Stimulated activated CD8-positive, alpha-beta memory T cell treated with anti-CD3 and anti-CD28 coated beads, Interleukin-15, amount 100 ng/mL, for 4 hours (primary cell): Measurements from ENCODE around the gene RANGRF.
A peak's percentile ranks its signal among the peaks of the same experiment; 100 is the strongest.

Experiments
- DNase-seq, 2 donors: peaks; one replicate each; pipeline ENCODE4 v3.0.0-alpha.2; 2020; ENCODE audit warnings: low read depth in 2 of 2

RANGRF gene

DNA sequence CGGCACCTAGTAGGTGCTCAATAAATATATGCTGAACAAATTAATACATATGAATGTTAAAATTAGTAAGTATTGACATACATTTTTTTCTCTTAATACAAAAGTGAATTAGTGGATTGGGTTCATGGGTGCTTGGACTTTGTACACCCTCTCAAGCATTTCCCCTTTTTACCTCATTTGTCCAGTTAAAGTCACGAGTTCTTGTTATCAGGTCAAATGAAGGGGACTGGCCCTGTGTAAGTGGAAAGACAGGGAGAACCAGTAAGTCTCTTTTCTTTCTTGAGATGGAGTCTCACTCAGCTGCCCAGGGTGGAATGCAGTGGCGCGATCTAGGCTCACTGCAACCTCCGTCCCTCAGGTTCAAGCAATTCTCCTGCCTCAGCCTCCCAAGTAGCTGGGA, 13.7 kb upstream of the RANGRF start:
- DNase-seq = no peak

DNA sequence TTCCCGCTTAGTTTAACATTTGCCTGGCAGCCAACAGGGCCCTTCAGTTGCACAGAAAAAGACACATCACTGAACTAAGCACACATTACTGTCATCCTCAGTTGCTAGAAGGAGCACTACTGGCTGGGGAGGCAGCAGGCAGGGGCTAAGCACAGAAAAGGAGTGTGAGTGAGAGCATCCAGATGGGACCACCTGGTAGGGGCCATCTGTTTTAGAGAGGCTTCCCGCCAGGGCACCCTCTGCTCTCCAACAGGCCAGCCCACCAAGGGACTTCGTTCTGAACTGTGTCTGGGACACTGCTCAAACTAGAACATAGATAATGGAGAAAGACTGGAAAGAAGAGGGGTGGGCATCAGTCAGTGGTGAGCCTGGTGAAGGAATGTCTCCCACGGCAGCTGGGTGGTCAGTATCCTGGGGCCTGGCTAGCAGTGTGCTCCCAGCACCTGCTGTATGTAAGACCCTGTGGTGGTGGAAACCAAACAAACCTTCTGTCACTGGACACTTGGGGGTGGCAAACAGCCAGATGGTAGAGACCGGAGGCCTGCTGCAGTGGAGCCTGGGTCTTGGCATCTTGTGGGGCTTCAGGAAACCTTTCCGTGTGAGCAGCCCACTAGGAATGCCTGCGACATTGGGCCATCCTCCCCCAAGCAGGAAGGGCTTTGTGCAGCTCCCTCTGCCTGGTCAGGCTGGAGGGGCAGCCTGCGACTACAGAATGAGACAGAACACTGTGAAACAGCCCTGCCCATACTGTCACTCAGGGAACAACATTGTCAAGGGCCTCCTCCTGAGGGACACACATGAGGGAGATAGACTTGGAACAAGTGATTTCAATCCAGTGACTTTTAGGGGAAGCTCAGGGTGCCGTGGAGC, 12.8 kb upstream of the RANGRF start:
- no peak for DNase-seq

DNA sequence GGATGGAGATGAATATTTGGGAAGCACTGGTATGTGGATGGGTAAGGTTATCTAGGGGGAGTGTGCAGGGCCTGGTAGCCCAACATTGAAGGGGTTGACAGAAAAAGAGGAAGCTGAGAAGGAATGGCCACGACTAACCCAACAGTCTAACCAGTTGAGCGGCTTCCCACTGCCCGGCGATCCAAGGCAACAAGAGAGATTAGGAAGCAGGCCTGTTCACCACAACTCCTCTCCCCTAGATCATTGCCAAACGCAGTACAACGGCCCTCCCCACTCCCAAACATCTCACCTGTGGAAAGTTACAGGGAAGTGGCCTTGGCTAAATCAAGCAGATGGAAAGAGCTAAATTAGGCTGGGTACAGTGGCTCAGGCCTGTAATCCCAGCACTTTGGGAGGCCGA, 11.2 kb upstream of the RANGRF start:
- DNase-seq = no peak

DNA sequence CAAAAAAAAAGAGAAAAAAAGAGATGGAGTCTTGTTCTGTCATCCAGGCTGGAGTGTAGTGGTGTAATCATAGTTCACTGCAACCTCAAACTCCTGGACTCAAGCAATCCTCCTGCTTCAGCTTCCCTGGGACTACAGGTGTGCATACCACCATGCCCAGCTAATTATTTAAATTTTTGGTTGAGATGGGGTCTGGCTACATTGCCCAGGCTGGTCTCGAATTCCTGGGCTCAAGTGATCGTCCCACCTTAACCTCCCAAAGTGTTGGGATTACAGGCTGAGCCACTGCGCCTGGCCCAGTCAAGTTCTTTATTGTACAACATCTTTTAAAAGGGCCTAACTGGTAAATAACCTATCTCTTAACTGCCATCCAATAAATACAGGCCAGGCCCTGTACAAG, 6.1 kb upstream of the RANGRF start:
- no peak for DNase-seq

DNA sequence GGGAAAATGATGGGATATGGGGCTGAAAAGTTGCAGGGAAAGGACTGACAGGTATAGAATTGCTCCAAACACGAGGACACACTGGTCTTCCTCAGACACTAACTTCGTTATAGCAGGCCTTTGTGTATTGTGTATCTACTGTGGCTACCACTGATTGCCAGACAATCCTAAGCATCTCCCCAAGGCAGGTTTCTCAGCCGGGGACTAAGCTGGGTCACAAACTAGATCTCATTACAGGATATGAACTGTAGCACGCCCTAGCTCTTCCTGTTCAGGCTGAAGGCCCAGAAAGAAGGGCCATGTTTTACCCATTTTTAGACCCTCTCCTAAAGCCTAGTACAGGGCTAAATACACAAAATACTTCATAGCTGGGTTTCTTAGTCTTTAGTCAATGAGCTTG, 5.1 kb upstream of the RANGRF start:
- no peak for DNase-seq

DNA sequence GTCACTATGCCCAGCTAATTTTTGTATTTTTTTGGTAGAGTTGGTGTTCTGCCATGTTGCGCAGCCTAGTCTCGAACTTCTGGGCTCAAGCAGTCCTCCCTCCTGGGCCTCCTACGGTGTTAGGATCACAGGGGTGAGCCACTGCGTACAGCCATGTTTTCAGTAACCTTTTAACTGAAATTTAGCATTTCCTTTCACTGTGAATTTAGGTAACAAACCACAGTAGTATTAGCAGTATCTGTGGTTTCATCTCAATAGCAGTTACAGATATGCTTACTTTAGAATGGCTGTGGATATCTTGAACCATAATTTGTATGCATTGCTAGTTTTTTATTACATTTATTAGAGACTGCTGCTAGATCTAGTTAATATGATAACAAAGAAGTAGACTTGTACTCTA, 4.3 kb upstream of the RANGRF start:
- DNase-seq = no peak

DNA sequence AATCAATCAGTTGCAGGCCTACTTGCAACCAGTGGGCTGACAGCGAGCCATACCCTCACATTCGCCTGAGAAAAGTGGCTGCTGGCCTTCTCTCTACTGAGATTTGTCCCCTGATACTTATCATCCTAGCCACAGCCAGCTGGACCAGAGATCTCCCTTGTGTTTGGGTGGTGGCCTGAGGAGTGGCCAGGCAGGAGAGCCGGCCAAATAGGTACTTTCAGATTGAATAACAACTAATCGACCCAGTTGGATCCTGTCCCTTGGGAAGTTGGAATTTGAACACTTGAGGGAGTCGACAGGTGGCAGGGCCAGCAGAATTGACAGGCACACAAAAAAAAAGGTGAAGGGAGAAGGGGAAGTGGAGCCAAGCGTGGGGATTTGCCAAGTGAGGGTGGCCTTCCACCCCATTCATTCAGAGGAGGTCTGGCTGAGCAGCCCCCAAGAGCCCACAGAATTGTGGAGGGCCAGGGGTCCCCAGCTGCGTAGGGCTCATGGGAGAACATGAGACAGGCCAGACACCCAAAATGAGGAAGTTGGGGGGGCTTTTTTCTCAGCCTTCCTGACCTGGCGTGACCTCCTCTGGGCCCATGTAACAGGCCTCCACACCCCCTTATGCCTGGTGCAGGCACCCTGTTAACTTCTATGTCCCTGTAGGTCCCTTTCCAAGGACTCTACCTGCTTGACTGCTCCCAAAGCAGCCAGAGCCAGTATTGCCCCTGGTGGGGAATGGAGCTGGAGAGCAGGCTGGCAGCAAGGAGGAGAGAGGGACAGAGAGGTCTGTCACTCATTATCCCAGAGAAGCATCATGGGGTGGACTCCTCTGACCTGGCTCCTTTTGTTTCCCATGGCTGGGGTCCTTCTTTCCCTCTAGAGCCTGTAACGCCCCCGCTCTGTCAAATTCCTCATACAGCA, 2.9 kb upstream of the RANGRF start:
- DNase-seq = no peak

DNA sequence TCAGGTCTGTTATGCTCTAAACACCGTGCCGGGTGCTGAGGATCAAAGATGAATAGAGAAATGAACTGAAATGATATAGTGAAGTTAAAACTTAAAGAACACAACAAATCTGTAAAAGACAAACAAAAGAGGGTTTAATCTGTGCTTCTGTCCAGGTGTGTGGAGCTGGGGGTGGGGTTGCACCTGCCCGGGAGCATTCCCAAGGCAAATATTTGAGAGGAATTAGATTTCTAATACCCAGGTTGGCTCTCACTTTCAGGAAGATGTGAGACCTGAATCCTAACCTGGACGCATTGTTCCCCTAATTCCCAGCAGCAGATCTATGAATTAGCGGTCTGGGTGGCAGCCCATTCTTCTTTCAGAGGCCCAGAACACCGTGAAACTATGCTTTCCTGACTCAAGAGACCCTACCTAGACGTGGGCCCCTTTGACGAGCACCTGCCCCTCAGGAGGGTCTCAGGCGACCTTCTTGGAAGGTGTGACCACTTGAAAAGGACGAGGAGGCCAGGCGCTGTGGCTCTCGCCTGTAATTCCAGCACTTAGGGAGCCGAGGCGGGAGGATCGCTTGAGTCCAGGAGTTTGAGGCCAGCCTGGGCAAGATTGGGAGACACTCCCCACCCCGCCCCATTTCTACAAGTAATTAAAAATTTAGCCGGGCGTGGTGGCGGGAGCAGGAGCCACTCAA, 677 bp upstream of the RANGRF start:
- no peak for DNase-seq

DNA sequence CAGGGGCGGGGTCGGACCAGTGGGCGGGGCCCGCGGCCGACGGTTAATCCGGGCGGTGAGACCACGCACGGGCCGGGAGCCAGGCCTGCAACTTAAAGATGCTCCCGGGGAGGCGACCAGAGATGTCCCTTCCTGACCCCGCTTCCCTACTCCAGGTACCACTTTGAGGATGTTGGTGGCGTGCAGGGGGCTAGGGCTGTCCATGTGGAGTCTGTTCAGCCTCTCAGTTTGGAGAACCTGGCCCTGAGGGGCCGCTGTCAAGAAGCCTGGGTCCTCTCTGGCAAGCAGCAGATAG, 580 bp downstream of the RANGRF start:
- no peak for DNase-seq

DNA sequence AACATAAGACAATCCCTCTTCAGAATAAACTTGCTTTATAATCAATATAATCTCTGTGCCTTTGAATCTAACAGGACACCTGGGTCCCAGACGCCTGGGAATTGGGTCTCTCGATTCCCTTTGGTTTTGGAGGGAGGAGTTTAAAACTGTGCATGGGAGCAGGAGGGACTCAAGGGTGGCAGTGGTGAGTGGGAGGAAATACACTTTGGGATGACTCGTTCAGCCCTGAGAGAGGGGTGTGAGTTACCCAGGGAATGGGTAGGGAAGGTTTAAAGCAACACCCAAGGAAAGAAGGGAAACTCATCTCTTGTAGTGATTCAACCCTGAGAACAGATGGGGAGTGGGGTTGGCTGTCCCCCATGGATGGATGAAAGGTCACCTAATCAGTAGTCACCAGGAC, 1.6 kb downstream of the RANGRF start:
- DNase-seq = no peak

DNA sequence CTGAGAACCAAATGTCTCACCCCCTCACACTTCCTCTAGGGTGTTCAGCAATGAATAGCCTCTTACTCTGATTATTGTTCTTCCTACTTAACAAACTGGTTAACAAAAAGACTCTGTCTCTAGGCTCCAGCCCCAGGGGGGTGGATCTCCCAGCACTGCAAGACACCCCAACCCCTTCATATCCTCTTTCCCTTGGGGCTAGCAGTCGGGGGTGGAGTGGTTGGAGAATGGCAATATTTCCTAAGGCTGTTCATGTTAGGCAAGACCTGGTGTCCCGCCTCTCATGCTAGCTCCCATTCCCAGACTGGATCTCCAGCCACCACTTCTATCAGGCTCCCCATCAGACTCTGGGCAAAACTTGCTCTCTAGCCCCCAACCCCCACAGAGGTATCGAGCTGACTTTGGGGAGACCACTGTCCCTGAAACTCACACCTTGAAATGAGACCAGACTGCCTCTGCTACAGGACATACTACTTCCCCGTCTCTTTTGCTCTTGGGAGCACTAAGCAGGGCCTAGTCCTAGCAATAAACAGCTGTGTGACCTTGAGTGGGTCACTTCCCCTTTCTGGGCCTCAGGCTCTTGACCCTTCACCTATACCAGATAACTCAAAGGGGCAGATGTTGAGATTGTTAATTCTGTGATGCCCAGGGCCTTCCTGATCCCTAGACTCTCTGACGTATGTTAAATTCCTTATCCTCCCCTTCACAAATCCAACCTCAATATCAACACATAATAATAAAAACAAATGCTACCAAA, 4.3 kb downstream of the RANGRF start:
- no peak for DNase-seq

DNA sequence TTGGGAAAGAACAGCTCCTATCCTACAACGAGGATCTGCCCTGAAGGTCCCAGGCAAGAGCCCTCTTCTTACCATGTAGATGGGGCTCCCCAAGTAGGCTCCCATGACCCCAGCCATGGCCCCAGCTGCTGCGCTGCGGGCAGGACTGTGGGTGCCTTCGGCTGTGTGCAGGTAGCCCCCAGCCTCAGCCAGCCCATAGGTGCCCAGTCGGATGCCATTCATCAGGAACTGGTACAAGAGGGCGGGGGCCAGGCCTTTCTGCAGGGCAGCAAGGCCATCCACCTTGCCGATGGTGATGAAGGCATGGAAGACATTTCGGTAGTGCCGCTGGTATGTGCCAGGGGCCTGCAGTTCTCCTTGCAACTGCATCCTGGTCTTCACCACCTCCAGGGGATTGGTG, 5.9 kb downstream of the RANGRF start:
- no peak for DNase-seq

DNA sequence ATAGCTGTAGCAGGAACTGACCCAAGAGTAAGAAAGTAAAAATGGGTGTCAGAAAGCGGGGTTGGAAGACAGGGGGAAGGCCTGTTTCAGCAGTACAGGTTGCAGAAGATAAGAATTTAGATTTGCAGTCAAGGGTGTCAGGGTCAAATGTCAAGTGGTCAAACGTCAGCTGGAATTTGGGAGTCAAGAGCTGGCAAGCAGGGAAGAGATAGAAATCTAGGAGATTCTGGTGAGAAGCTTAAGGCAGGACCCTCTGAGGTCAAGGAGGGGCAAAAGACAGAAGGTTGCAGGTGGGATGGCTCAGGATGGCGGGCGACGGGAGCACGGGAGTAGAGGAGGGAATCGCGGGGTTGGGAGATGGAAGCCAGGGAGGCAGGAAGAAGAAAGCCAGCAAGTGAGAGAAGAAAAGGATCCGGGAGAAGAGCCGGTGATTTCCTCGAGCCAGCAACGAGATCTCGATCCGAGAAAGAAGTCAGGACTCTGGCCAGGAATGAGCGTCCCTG, 6.4 kb downstream of the RANGRF start:
- no peak for DNase-seq

DNA sequence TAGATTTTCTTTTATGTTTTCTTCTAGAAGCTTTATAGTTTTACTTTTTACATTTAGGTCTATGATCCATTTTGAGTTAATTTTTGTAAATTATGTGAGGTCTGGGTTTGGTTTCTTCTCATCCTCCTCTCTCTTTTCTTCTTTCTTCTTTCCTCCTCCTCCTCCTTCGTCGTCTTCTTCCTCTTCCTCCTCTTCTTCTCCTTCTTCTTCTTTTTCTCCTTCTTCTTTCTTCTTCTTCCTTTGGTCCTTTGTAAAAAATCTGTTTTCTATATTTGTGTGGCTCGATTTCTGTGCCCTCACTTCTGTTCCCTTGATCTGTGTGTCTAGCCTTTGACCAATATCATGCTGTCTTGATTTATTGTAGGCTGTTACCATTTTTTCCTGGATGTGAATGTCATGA, 11.8 kb downstream of the RANGRF start:
- no peak for DNase-seq

DNA sequence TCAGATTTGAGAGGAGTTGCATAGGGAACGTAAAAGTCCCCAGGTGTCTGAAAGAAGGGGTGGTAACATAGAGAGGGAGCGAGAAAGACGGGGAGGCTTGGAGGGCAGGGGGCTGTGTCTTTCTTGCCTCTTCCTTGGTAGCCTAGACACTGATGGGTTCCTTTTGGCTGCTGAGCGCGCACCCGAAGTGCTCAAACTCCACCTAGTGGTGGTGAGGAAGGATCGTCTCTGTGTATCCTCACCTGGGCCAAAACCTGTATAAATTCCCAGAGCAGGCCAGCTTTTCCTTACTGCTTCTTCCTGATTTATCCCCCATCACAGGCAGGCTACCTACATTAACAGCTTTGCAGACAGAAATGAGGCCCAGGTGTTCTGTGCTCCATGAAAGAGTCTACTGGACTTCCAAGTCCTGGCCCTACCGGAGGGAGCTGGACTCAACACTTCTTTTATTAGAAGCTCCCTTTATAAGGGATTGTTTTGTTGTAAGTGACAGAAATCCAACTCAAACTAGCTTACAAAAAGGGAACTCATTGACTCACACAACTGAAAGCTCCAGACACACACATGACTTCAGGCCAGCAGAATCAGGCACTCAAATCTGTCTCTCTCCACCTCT, 12.3 kb downstream of the RANGRF start:
- peak; percentile 24 to 25 for DNase-seq

DNA sequence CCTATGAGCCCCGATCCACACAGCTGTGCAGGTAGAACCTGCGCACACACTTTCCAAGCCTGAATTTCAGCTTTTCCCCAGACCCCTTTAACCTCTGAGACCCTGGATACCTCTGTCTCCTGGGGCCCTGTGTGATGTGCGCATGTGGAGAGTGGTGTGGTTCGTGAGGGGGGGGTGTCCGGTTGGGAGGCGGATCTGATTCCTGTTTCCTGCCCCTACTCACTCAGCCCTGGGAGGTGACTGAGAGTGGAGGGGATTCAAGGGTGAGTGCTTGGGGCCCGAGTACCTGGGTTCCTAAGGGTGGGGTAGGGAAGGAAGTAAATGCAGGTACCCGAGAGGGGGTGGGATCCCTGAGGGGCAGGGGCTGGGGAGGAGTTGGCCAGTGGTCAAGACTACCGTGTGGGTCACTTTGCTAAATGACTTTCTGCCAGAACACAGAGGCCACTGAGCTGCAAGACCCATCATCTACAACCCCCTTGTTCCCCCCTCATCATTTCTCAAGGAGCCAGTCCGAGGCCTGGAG, 22.2 kb downstream of the RANGRF start:
- DNase-seq = no peak

DNA sequence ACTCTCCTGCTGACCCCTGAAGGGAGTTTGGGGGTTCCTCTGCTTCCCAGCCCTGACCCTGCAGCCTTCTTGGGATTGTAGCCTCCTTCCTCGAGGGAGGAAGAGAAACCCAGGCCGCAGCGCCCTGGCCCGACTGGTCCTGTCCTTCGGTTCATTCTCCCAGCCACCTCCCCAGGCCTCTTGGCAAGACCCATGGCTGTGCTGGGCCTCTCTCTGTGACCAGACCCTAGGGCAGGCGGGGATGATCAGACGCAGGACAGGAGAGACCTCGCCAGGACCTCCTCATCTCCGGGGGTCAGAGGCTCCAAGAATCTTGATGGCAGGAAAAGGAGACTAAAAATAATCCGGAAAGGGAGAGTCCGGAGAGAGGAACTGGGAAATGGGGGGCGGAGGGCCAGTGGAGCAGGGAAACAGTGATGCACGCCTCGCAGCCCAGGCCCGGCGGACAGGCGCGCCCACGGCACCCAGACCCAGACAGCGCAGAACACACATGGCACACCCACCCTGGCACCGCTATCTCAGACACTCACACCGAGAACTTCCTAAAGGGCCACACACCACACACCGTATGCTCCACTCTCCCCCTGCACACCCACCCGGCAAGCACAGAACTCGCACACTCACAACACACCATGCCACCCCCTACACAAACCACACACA, 22.8 kb downstream of the RANGRF start:
- no peak for DNase-seq

DNA sequence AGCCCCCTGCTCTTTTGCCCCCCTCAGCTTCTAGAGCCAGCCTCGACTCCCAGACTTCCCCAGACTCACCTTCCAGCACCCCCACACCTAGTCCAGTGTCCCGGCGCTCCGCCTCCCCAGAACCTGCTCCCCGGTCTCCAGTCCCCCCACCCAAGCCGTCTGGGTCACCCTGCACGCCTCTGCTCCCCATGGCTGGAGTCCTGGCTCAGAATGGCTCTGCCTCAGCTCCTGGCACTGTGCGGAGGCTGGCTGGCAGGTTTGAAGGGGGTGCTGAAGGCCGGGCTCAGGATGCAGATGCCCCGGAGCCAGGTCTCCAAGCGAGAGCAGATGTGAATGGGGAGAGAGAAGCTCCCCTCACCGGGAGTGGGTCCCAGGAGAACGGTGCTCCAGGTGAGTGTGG, 23.8 kb downstream of the RANGRF start:
- no peak for DNase-seq

DNA sequence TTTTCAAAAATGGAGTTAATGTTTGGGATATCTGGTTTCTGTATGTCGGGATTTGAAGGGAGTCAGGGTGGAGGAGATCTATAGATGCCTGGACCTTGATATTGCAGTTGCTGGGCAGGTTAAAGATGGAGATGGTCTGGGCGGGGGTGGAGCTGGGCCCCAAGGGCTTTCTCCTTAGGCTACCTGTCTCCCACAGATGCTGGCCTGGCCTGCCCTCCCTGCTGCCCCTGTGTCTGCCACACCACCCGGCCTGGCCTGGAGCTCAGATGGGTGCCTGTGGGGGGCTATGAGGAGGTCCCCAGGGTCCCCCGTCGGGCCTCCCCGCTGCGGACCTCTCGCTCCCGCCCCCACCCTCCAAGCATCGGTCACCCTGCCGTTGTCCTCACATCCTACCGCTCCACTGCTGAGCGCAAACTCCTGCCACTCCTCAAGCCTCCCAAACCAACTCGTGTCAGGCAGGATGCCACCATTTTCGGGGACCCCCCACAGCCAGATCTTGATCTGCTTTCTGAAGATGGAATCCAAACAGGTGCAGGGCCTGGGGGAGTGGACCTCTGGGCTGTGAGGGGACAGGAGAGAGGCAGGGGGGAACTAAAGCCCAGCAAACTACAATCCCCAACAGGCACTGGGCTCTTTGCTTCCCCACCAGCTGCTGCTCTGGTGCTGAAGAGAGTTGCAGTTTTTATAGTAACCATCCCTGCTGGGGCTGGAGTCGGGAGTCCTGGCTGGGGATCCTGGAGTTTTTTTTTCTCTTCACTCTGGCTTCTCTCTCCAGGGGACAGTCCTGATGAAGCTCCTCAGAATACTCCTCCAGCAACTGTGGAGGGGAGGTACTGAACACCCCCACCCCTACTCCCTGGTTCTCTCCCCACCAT, 24.5 kb downstream of the RANGRF start:
- DNase-seq = no peak
